ENCODE data around the gene CDA.
A peak's percentile ranks its signal among the peaks of the same experiment; 100 is the strongest.

CDA gene

DNA sequence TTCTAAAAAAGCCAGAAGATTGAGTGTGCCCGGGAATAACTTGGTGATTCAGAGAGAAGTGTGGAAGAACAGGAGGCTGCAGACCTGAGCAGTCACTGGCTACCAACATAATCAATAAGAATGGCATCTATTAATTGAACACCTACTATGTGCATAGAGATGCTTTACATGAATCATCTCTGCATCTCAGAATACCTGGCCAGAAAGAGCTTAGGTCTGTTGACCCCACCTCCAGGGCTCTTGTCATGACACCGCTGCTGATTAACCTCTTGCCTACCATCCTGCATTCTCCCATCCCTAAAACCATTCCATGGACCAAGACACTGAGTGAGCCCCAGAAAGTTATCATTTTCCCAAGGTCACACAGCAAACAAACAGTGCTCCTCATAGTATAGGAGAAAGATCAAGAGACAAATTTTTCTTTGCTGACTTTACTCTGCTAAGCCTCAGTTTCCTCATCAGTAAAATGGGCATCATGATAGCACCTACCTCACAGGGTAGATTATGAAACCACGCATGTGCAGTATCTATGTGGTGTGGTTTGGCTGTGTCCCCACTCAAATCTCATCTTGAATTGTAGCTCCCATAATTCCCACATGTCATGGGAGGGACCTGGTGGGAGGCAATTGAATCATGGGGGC, 28.1 kb downstream of the CDA start:
- H3K36me3 ChIP-seq (ENCODE audit: control insufficient read depth in 2 of 2, insufficient read depth in 2 of 2, low read length in 2 of 2), result no peaks in the 10 kb centered on the region
- no peaks in the 10 kb centered on the region for H3K27me3 ChIP-seq (ENCODE audit: control insufficient read depth in 1 of 2, insufficient read depth in 2 of 2, low read length in 2 of 2)
- H3K27ac ChIP-seq (ENCODE audit: low read length), result no peak overlapping the region
- peak overlapping the region in 1 of 2 donors; percentile 35 for H3K4me3 ChIP-seq (ENCODE audit: low read length in 2 of 2)
- no peaks in the 10 kb centered on the region for H3K9me3 ChIP-seq (ENCODE audit: control insufficient read depth in 2 of 2, low read length in 2 of 2)
- H3K9ac ChIP-seq (ENCODE audit: low read length in 2 of 2), result no peak overlapping the region
- H3K4me1 ChIP-seq (ENCODE audit: control insufficient read depth, insufficient read depth, low read length), result peaks cover 15% of the 10 kb centered on the region

DNA sequence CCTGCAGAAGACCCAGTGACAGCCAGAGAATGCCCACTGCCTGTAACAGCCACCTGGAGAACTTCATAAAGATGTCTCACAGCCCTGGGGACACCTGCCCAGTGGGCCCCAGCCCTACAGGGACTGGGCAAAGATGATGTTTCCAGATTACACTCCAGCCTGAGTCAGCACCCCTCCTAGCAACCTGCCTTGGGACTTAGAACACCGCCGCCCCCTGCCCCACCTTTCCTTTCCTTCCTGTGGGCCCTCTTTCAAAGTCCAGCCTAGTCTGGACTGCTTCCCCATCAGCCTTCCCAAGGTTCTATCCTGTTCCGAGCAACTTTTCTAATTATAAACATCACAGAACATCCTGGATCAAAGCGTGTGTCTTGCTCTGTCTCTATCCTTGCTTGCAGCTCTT, 29.7 kb downstream of the CDA start:
- Histone ChIP-seq H3K9ac (ENCODE audit: low read length in 2 of 2) (no peak overlapping the region), H3K27me3 (ENCODE audit: control insufficient read depth in 1 of 2, insufficient read depth in 2 of 2, low read length in 2 of 2) (no peaks in the 10 kb centered on the region), H3K4me3 (ENCODE audit: low read length in 2 of 2) (no peak overlapping the region), H3K27ac (ENCODE audit: low read length) (no peak overlapping the region), H3K4me1 (ENCODE audit: control insufficient read depth, insufficient read depth, low read length) (peaks cover 13% of the 10 kb centered on the region), H3K36me3 (ENCODE audit: control insufficient read depth in 2 of 2, insufficient read depth in 2 of 2, low read length in 2 of 2) (no peaks in the 10 kb centered on the region), H3K9me3 (ENCODE audit: control insufficient read depth in 2 of 2, low read length in 2 of 2) (no peaks in the 10 kb centered on the region)

DNA sequence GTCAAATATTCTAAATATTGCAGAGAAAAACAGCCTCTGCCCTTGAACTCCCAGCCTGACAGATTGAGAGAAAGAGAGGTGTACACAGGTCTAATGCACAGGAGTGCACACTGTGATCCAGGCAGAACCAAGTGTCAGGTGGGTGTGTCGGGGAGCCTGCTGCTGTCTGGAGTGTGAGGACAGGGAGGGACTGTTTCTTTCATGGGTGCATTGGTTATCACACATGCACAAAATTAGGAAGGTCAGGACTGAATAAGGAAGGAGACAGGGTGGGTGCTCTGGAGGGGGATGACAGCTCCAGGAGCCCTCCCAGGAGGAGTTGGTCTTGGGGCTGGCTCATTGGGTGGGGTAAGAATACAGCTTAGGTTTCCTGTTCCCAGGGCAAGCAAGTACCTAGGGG, 31.1 kb downstream of the CDA start:
- H3K4me1 ChIP-seq (ENCODE audit: control insufficient read depth, insufficient read depth, low read length), result peaks cover 9% of the 10 kb centered on the region
- no peak overlapping the region for H3K9ac ChIP-seq (ENCODE audit: low read length in 2 of 2)
- H3K27me3 ChIP-seq (ENCODE audit: control insufficient read depth in 1 of 2, insufficient read depth in 2 of 2, low read length in 2 of 2), result peaks cover 0 to 2% of the 10 kb centered on the region in 2 donors
- H3K27ac ChIP-seq (ENCODE audit: low read length), result no peak overlapping the region
- H3K4me3 ChIP-seq (ENCODE audit: low read length in 2 of 2), result no peak overlapping the region
- H3K9me3 ChIP-seq (ENCODE audit: control insufficient read depth in 2 of 2, low read length in 2 of 2), result no peaks in the 10 kb centered on the region
- no peaks in the 10 kb centered on the region for H3K36me3 ChIP-seq (ENCODE audit: control insufficient read depth in 2 of 2, insufficient read depth in 2 of 2, low read length in 2 of 2)

DNA sequence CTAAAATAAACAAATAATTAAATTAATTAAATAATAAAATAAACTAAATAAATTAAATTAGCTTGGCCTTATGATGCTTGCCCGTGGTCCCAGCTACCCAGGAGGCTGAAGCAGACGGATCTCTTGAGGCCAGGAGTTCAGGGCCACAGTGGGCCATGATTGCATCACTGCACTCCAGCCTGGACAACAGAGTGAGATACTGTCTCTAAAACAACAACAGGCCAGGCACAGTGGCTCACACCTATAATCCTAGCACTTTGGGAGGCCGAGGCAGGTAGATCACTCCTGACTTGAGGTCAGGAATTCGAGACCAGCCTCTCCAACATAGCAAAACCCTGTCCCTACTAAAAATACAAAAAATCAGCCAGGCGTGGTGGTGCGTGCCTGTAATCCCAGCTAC, 32.1 kb downstream of the CDA start:
- no peaks in the 10 kb centered on the region for H3K36me3 ChIP-seq (ENCODE audit: control insufficient read depth in 2 of 2, insufficient read depth in 2 of 2, low read length in 2 of 2)
- no peak overlapping the region for H3K4me3 ChIP-seq (ENCODE audit: low read length in 2 of 2)
- no peak overlapping the region for H3K9ac ChIP-seq (ENCODE audit: low read length in 2 of 2)
- H3K9me3 ChIP-seq (ENCODE audit: control insufficient read depth in 2 of 2, low read length in 2 of 2), result no peaks in the 10 kb centered on the region
- H3K27me3 ChIP-seq (ENCODE audit: control insufficient read depth in 1 of 2, insufficient read depth in 2 of 2, low read length in 2 of 2), result peaks cover 0 to 2% of the 10 kb centered on the region in 2 donors
- peaks cover 7% of the 10 kb centered on the region for H3K4me1 ChIP-seq (ENCODE audit: control insufficient read depth, insufficient read depth, low read length)
- H3K27ac ChIP-seq (ENCODE audit: low read length), result no peak overlapping the region

DNA sequence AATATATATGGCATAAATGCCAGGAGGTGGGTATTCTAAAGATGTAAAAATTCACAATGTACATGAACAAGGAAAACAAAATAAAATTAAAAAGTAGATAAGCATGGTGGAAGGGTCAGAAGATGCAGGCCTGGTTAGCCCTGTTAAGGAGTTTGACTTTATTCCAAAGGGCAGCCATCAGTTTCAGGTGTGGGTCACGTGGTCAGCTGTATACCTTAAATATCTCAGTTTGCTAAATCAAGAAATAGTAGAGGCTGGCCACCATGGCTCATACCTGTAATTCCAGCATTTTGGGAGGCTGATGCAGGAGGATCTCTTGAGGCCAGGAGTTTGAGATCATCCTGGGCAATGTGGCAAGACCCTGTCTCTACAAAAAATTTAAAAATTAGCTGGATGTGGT, 35.8 kb downstream of the CDA start:
- Histone ChIP-seq H3K9ac (ENCODE audit: low read length in 2 of 2) (no peak overlapping the region), H3K9me3 (ENCODE audit: control insufficient read depth in 2 of 2, low read length in 2 of 2) (peaks cover 0 to 3% of the 10 kb centered on the region in 2 donors), H3K4me1 (ENCODE audit: control insufficient read depth, insufficient read depth, low read length) (no peaks in the 10 kb centered on the region), H3K27me3 (ENCODE audit: control insufficient read depth in 1 of 2, insufficient read depth in 2 of 2, low read length in 2 of 2) (peaks cover 0 to 5% of the 10 kb centered on the region in 2 donors), H3K27ac (ENCODE audit: low read length) (no peak overlapping the region), H3K4me3 (ENCODE audit: low read length in 2 of 2) (no peak overlapping the region), H3K36me3 (ENCODE audit: control insufficient read depth in 2 of 2, insufficient read depth in 2 of 2, low read length in 2 of 2) (no peaks in the 10 kb centered on the region)

DNA sequence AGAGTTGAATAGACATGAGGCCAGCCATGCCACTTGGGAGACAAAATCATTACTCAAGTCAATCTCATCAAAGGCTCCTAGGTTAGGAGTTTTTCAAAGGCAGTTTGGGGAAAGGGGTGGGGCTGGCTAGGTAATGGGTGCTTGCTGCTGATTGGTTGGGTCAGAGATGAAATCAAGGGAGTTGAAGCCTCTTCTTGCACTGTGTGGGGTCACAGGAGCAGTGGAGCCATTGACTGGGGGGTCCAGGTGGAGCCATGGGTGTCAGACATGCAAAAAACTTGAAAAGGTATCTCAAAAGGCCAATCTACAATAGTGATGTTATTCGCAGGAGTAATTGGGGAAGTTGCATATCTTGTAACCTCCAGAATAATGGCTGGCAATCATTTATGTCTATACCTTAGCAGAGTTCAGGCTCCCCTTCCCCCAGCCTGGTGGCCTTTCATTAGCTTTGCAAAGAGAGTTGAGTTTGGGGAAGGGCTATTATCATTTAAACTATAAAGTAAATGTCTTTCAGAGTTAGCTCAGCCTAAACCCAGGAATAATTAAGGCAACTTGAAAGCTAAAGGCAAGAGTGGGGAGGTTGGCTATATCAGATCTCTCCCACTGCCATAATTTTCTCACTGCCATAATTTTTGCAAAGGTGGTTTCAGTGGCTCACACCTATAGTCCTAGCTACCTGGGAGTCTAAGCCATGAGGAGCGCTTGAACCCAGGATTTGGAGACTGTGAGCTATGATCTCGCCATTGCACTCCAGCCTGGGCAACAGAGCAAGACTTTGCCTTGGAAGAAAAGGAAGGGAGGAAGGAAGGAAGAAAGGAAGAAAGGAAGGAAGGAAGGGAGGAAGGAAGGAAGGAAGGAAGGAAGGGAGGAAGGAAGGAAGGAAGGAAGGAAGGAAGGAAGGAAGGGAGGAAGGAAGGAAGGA, 36.5 kb downstream of the CDA start:
- Histone ChIP-seq H3K36me3 (ENCODE audit: control insufficient read depth in 2 of 2, insufficient read depth in 2 of 2, low read length in 2 of 2) (no peaks in the 10 kb centered on the region), H3K27ac (ENCODE audit: low read length) (no peak overlapping the region), H3K4me3 (ENCODE audit: low read length in 2 of 2) (no peak overlapping the region), H3K27me3 (ENCODE audit: control insufficient read depth in 1 of 2, insufficient read depth in 2 of 2, low read length in 2 of 2) (peaks cover 0 to 5% of the 10 kb centered on the region in 2 donors), H3K9me3 (ENCODE audit: control insufficient read depth in 2 of 2, low read length in 2 of 2) (peaks cover 0 to 3% of the 10 kb centered on the region in 2 donors), H3K4me1 (ENCODE audit: control insufficient read depth, insufficient read depth, low read length) (no peaks in the 10 kb centered on the region), H3K9ac (ENCODE audit: low read length in 2 of 2) (no peak overlapping the region)

DNA sequence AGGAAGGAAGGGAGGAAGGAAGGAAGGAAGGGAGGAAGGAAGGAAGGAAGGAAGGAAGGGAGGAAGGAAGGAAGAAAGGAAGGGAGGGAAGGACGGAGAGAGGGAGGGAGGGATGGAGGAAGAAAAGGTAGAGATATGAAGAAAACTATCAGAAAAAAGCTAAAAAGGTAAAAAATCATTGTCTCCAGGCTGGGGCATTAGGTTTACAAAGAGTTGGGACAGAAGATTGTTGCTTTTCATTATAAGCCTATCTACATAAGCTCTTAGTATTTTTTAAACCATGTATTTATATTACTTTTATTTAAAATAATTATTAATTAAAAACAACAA, 37.2 kb downstream of the CDA start:
- no peak overlapping the region for H3K27ac ChIP-seq (ENCODE audit: low read length)
- peaks cover 0 to 3% of the 10 kb centered on the region in 2 donors for H3K9me3 ChIP-seq (ENCODE audit: control insufficient read depth in 2 of 2, low read length in 2 of 2)
- no peaks in the 10 kb centered on the region for H3K4me1 ChIP-seq (ENCODE audit: control insufficient read depth, insufficient read depth, low read length)
- no peak overlapping the region for H3K4me3 ChIP-seq (ENCODE audit: low read length in 2 of 2)
- no peaks in the 10 kb centered on the region for H3K36me3 ChIP-seq (ENCODE audit: control insufficient read depth in 2 of 2, insufficient read depth in 2 of 2, low read length in 2 of 2)
- peaks cover 0 to 5% of the 10 kb centered on the region in 2 donors for H3K27me3 ChIP-seq (ENCODE audit: control insufficient read depth in 1 of 2, insufficient read depth in 2 of 2, low read length in 2 of 2)
- no peak overlapping the region for H3K9ac ChIP-seq (ENCODE audit: low read length in 2 of 2)

DNA sequence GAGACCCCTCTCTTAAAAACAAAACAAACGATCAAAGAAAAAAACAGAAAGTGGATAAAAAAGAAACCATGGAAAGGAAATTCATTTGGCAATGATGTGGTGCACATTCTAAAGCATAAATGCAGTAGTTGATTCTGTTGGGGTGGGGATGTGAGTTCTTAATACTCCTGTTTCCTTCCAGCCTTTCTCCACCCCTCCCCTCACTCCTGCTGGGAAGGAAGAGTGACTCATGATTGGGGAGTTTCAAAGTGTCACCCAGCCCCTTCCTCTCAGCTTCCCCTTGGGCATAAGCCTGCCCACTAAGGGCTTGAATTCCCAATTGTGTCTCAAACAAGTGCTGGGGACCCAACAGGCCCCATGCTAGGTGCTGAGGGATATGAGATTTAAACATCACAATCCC, 37.6 kb downstream of the CDA start:
- Histone ChIP-seq H3K27ac (ENCODE audit: low read length) (no peak overlapping the region), H3K9me3 (ENCODE audit: control insufficient read depth in 2 of 2, low read length in 2 of 2) (peaks cover 0 to 3% of the 10 kb centered on the region in 2 donors), H3K4me1 (ENCODE audit: control insufficient read depth, insufficient read depth, low read length) (no peaks in the 10 kb centered on the region), H3K9ac (ENCODE audit: low read length in 2 of 2) (no peak overlapping the region), H3K27me3 (ENCODE audit: control insufficient read depth in 1 of 2, insufficient read depth in 2 of 2, low read length in 2 of 2) (peaks cover 0 to 5% of the 10 kb centered on the region in 2 donors), H3K4me3 (ENCODE audit: low read length in 2 of 2) (no peak overlapping the region), H3K36me3 (ENCODE audit: control insufficient read depth in 2 of 2, insufficient read depth in 2 of 2, low read length in 2 of 2) (no peaks in the 10 kb centered on the region)

DNA sequence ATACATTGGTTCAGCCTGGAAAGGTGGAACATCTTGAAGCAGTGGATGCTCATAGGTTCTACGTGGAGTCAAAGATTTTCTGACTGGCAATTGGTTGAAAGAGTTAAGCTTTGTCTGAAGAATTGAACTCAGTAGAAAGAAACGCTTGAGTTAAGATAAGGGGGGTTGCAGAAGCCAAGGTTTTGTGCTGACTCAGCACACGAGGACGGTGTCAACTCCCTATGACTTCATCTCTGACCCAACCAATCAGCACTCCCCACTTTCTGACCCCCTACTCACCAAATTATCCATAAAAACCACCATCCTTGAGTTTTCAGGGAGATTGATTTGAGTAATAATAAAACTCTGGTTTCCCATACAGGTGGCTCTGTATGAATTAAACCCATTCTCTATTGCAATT, 41.8 kb downstream of the CDA start:
- Histone ChIP-seq H3K27me3 (ENCODE audit: control insufficient read depth in 1 of 2, insufficient read depth in 2 of 2, low read length in 2 of 2) (peaks cover 0 to 3% of the 10 kb centered on the region in 2 donors), H3K4me1 (ENCODE audit: control insufficient read depth, insufficient read depth, low read length) (peaks cover 15% of the 10 kb centered on the region), H3K27ac (ENCODE audit: low read length) (no peak overlapping the region), H3K36me3 (ENCODE audit: control insufficient read depth in 2 of 2, insufficient read depth in 2 of 2, low read length in 2 of 2) (no peaks in the 10 kb centered on the region), H3K9ac (ENCODE audit: low read length in 2 of 2) (no peak overlapping the region), H3K9me3 (ENCODE audit: control insufficient read depth in 2 of 2, low read length in 2 of 2) (peaks cover 0 to 3% of the 10 kb centered on the region in 2 donors), H3K4me3 (ENCODE audit: low read length in 2 of 2) (no peak overlapping the region)

DNA sequence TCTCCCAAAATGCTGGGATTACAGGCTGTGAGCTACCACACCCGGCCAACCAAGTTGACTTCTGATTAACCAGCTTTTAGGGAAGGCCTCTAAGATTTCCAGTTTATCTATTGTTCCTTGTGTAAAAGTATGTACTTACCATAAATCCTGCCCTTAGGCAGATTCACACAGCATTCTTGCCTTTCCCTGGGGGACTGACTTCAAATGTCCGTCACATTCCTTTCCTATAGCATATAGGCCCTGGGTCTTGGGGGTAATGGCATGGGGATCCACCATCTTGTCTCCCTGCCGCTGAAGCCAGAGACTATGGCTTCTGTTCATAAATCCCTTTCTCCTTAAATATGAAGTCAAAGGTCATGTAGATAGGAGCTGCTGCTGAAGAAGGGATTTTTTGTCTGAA, 43.5 kb downstream of the CDA start:
- H3K4me3 ChIP-seq (ENCODE audit: low read length in 2 of 2), result no peak overlapping the region

More for the DNA sequence above, 43.5 kb downstream of the CDA start:
- Histone ChIP-seq H3K9me3 (ENCODE audit: control insufficient read depth in 2 of 2, low read length in 2 of 2) (no peaks in the 10 kb centered on the region), H3K27ac (ENCODE audit: low read length) (no peak overlapping the region), H3K27me3 (ENCODE audit: control insufficient read depth in 1 of 2, insufficient read depth in 2 of 2, low read length in 2 of 2) (peaks cover 0 to 2% of the 10 kb centered on the region in 2 donors), H3K36me3 (ENCODE audit: control insufficient read depth in 2 of 2, insufficient read depth in 2 of 2, low read length in 2 of 2) (peaks cover 0 to 5% of the 10 kb centered on the region in 2 donors), H3K9ac (ENCODE audit: low read length in 2 of 2) (no peak overlapping the region), H3K4me1 (ENCODE audit: control insufficient read depth, insufficient read depth, low read length) (peaks cover 17% of the 10 kb centered on the region)
